GM19452 (cell line): ENCODE measurements around the gene SYTL5.

ENCODE experiments used
- ATAC-seq: cut with Tn5 transposase; IDR thresholded peaks from one replicate; pipeline ENCODE4 v1.9.1; 2021; ENCODE audit not compliant: unreplicated experiment

Gene SYTL5

DNA sequence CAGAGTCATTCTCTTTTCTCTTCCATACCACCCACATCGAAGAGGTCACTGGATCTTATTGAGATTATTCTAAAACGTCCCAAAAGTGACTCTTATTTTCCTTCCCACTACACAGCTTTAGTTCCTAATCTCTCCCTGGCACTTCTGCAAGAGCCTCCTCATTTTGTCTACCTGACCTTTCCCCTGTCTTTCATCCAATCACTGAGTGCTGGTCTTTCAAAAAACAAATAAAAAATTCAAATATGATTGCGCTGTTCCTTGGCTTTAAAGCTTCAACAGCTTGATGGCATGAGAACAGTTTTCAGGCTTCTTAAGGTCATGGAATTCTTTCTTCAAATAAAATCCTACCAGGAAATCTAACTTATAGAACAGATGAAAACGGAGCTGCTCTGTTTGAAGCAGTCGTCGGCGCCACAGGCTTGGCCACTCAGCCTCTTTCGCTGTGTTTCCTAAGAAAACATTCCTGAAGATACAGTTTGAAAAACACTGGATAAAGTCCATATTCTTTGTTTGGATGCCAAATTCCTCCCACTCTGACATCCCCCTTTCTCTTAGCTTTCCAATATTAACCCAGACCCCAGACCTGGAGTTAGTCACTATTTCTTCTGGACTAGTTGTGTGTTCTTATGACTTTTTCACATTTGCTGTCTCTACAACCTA, 12.5 kb downstream of the SYTL5 start:
- no peak for ATAC-seq

GRCh38 chrX:38028300-38028699, 21.9 kb downstream of the SYTL5 start:
- no peak for ATAC-seq

- ATAC-seq: no peak
These were observed 30.1 kb downstream of the SYTL5 start for GRCh38 chrX:38036466-38036865.

DNA sequence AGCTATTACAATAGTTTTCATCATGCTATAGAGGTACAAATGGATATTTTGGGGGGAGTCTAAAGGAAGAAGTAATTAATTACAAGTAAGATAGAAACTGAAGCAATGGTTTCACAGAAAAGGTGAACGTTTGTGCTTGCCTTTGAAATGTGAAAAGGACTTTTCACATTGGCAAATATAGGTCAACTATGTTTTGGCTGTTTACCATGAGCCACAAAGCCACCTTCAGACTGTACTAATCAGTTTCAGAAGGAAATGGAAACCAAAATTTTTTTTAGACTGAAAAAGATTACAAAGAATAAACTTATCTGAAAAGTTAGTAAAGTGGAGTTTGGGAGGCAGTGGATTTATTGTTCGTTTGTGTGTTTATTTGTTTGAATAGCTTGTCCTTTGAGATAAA, 32.1 kb downstream of the SYTL5 start:
- no peak for ATAC-seq

GRCh38 chrX:38041237-38041636, 34.9 kb downstream of the SYTL5 start:
- no peak for ATAC-seq

DNA sequence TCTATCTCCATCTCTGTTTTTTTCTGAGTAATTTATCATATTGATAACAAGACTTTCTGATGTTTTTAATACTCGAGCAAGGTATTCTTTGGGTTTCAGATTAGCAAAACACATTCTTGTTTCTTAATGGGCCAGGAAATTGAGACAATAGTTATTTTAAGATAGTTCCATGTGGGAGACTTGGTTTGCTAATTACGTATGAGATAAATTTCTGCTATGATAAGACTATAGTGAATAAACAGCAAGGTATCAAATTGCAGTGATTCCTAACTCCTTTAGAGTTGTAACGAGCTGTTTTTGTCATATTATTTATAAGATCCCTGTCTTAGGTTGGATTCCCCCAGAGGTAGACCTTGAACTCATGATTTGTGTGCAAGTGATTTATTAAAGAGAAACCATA, 38.3 kb downstream of the SYTL5 start:
- no peak for ATAC-seq

GRCh38 chrX:38045538-38046096, 39.3 kb downstream of the SYTL5 start:
- no peak for ATAC-seq

DNA sequence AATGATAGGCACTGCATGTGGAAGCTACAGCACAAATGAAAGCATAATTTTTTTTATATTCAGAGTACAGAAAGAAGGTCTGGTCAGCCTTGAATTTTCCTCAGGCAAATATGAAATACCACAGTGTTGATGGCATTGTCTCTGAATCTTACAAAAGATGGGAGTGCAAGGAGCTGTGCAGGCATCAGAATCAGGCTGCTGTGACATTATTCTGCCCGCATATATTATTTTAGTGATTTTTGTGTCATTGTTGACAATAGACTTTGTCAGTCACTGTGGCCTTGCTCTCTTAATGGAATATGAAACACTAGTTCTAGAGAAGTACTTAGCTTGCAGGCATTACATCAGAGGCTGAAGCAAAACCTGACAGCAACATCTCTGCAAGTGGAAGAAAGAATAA, 42.5 kb downstream of the SYTL5 start:
- ATAC-seq: no peak

DNA sequence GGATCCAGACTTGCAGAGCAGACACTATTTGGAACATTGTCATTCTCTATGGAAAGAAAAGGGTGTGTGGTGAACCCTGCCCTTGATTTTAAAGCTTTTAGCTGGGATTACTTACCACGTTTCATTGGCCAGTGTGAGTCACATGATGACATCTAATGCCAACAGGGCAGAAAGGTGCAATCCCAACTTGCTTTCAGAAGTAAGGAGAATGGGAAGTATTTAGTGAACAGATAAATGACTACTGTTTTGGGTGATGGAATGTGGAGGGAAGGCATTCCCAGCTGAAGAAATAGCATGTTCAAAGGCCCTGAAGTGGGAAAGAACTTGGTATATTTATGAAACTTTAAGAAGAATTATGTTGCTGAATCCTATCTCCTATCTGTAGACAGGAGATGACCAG, 44.5 kb downstream of the SYTL5 start:
- ATAC-seq: no peak

GRCh38 chrX:38052096-38052495, 45.7 kb downstream of the SYTL5 start:
- no peak for ATAC-seq

DNA sequence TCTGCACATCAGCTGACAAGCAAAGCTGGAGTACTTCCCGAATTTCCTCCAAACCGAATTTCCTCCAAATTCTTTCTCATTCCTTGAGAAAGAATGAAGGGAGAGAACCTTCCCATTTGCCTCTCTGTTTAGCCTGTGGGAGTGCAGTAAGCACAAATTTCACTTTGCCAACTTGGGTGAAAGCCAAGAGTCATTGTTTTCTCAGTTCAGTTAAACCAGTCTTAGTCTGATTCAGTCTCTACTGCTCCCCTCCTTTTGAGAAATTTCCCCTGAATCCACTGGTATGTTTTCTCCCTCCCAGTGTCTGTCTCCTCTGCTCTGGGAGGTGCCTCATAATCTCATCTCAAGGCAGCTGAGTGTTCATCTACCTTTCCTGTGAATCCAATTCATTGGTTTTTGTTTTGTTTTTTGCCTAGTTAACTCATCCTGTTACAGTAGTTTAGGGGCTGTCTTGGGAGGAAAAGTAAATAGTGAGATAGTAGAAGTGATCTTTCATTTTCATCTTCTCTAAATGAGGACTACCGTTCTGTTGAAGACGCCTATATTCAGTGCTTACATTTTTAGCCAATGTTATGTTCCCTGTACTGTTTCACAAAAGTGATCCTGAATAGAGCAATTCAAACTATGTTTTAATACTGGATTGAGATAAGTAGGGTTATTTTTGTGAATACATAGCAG, 49.0 kb downstream of the SYTL5 start:
- no peak for ATAC-seq

DNA sequence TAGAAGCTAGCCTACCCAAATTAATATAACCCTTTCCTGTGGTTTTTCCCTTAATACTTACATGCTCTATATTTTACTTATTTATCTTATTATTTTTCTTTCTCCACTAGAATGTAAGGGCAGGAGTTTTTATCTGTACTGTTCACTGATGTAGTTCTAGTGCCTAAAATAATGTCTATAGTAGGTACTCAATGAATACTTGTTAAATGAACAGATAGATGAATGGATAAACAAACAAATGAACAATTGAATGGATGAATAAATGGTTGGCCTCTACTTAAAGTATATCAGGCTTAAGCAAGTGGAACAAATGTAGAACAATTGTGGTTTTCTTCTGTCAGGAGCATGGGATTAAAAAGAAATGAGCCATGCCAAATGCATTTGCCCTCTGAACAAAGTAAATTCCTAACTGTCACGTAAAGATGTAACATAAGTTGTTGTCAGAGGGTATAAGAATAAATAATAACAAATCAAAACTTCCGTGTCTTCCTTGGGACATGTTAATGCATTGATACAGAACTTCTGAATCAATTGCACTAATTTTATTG, 54.1 kb downstream of the SYTL5 start:
- no peak for ATAC-seq

- ATAC-seq: no peak
These were observed 55.0 kb downstream of the SYTL5 start for GRCh38 chrX:38061335-38061734.

DNA sequence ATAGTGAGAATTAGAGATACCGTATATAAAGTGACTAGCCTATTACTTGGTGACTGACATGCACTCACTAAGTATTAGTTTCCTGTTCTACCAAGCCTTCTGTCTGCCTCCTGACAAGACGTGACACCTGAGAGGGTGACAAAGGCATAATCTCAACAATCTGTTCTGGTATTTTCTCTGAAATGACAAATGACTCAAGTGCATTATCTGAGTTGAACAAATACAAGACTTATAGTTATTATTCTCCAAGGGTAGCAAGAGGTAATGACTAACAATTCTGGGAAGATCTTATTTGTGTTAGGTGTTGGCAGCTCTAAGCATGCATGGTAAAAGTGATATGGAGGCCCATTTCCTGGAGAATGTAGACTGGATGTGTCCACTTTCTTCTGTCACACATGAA, 60.6 kb downstream of the SYTL5 start:
- ATAC-seq: no peak

DNA sequence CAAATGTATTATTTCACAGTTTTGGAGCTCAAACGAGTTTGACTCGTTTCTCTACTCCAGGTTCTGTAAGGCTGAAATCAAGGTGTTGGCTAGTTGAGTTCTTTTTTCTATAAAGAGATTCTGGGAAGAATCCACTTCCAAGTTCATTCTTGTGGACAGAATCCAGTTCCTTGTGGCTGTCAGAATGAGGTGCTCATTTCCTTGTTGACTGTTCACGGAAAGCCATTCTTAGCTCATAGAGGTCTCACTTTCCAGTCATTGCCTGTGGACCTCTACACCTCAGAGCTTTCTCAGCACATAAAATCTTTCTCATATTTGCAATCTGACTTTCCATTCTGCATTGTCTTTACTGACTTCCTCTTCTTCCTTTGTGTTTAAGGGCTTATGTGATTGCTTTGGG, 62.9 kb downstream of the SYTL5 start:
- no peak for ATAC-seq

DNA sequence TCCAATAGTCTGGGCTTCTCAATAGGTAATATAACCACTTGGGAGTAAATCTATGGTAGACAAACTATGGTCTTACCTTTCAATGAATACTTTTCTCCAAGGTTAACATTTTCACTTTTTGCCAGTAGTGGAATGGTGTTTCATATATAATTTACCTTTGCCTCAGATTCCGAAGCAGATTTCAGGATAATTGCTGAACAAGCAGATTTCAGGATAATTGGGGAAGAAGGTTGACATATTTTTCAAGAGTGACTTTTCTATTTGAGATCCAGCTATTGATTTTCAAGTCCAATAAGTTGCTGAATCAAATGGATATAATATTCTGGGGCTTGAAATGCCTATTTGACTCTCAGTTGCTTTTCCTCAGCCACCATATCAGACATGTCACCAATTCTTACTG, 63.6 kb downstream of the SYTL5 start:
- no peak for ATAC-seq

DNA sequence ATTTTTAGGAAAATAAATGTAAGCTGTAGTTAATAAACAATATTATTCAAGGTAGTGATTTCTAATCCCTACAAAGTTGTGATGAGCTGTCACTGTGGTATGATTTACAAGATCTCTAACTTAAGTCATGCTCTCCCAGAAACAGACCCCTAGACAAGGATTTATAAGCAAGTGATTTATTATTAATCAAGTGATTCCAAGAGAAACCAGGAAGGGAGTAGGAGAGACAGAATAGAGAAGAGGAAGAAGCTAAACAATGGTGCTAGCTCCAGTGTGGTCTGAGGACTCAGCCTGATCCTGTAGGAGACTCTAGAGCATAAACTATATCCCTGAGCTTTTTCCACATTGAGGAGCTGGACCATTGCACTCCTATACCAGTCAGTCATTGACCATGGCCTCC, 73.1 kb downstream of the SYTL5 start:
- no peak for ATAC-seq

DNA sequence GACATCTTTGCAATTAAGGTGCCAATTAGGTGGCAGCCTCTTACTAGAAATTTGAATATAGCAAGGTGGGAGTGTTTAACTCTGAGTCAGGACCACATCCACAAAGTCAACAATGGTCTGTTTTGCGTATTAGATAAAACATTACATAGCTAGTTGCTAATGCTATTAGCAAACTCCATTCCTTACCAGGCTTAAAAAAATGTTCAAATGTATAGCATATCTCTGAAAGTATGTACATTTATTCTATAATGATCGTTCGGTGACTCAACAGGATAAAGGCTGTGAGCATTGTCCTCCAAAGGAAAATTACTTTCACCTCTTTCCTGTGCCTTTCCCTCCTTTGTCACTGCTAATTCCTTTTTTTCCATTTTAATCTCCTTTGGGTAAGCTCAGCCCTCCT, 74.5 kb downstream of the SYTL5 start:
- no peak for ATAC-seq

DNA sequence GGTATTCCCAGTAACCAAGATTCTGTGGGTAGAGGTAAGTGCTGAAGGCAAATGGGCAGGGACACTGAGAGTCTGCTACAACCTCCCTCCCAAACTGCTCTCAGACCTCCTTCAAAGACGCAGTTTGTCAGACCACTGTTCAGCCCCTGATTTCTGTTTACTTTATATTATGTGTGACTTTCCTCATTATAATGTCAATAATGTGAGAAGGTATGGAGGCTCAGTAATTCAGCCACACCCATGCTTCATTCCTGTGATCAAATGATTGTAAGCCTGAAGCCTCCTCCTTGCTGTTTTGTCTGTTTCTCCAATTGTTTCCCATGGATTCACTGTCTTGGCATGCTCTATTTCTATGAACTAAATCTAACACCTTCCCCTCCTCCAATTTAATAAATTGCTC, 75.6 kb downstream of the SYTL5 start:
- ATAC-seq: no peak

- no peak for ATAC-seq
These were observed 76.0 kb downstream of the SYTL5 start for GRCh38 chrX:38082309-38082708.

DNA sequence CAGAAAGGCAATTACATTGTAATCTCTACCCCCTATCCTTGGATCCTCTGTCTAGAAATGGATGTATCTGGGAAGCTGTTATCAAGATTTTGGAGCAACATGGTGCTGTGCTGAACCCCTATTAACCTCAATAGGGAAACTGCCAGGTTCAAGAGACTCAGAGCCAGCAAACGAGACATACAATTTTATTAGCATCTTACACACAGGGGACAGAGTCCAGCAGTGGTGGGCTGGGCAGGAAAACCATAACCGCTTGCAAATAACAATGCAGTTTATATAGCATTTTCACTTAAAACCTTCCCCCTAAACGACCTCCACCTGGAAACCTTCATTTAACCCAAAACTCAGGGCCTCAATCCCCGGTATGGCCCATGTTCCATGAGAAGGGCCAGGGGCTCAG, 79.5 kb downstream of the SYTL5 start:
- ATAC-seq: no peak

DNA sequence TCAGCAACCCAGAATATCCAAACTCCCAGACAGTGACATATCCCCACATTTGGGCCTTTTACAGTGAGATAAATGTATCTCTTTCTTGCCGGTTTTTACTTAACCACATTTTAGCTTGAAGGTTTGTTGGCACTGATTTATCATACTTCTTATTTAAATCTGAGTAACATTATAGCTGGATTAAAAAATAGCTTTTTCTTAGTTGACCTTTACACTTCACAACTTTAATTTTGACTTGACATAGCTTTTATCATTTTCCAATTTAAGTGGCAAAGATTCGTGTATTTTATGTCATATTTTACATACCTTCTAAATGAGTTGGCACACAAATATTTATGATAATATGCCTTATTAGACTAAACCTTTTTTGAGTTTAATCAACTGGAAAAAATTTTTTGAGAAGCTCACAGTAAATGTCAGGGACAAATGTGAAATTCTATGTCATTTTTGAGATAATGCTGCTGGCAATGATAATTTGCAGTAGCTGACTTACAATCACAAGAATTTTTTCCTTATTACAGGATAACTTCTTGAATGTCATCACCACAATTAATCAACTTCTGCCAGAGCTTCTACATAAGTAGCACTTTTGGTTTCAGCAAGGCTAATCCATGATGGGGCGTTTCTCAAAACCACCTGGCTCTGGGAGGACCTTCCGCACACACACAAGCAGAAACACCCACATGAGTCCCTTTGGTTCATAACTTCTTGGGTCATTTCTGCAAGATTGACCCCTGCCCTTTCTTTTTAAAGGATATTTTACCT, 80.3 kb downstream of the SYTL5 start:
- ATAC-seq: no peak
